ENCODE data around the gene ELL. TPM values are rescaled to one million over a fixed set of nuclear protein-coding genes. Genes with fewer than 3 reads are reported as not detected.

Gene ELL
- total and polyA plus RNA-seq, 10 donors = 4.5 to 44.8 (median 29.2) TPM

- 5 to 19% (median 11%) methylated on average over 13 to 30 of the region's 30 CpGs for WGBS, 5 donors
- peak overlapping the region in 7 of 8 donors; percentile 33 to 88 (median 39) for H3K4me3 ChIP-seq
- intact Hi-C loops (cut with DNase I; ENCODE audit: low total_unique reads) = no loop called here
Observed at GRCh38 chr19:18418029-18418482, 103.8 kb downstream of the ELL start.

GRCh38 chr19:18417250-18418028, 104.4 kb downstream of the ELL start:
- TF ChIP-seq, protein P1, sequence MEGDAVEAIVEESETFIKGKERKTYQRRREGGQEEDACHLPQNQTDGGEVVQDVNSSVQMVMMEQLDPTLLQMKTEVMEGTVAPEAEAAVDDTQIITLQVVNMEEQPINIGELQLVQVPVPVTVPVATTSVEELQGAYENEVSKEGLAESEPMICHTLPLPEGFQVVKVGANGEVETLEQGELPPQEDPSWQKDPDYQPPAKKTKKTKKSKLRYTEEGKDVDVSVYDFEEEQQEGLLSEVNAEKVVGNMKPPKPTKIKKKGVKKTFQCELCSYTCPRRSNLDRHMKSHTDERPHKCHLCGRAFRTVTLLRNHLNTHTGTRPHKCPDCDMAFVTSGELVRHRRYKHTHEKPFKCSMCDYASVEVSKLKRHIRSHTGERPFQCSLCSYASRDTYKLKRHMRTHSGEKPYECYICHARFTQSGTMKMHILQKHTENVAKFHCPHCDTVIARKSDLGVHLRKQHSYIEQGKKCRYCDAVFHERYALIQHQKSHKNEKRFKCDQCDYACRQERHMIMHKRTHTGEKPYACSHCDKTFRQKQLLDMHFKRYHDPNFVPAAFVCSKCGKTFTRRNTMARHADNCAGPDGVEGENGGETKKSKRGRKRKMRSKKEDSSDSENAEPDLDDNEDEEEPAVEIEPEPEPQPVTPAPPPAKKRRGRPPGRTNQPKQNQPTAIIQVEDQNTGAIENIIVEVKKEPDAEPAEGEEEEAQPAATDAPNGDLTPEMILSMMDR (IDR thresholded peaks at IDR 0.05 in 8 of 11, conservative IDR thresholded peaks at IDR 0.05 in 3 of 11) = no peak
- TF ChIP-seq POLR2A (IDR thresholded peaks at IDR 0.05) (no peak), POLR2AphosphoS5 (IDR thresholded peaks at IDR 0.05) (peak; percentile 54 to 85 (median 75))
- Histone ChIP-seq H3K4me1 (peaks cover 68 to 88% (median 78%) of the 10 kb centered on the region in 6 donors), H3K4me3 (peak overlapping the region in 7 of 8 donors; percentile 33 to 88 (median 39)), H3K27ac (peak overlapping the region; percentile 64 to 94 (median 90)), H3K36me3 (no peaks in the 10 kb centered on the region), H3K9me3 (no peaks in the 10 kb centered on the region), H3K27me3 (replicated peaks in 1 of 7) (peaks cover 0 to 68% (median 11%) of the 10 kb centered on the region in 7 donors)
- 0 to 2% (median 1%) methylated on average over 17 to 52 of the region's 53 CpGs for WGBS, 5 donors
- intact Hi-C loops (cut with DNase I; ENCODE audit: low total_unique reads) = no loop called here
- DNase-seq = peak; percentile 93

More at GRCh38 chr19:18418029-18418482, 103.8 kb downstream of the ELL start:
- TF ChIP-seq, protein P1 (IDR thresholded peaks at IDR 0.05 in 8 of 11, conservative IDR thresholded peaks at IDR 0.05 in 3 of 11) = no peak
- TF ChIP-seq POLR2AphosphoS5 (IDR thresholded peaks at IDR 0.05) = no peak
- TF ChIP-seq POLR2A (IDR thresholded peaks at IDR 0.05) = no peak
- H3K9me3 ChIP-seq = no peaks in the 10 kb centered on the region
- H3K4me1 ChIP-seq = peaks cover 74 to 93% (median 85%) of the 10 kb centered on the region in 6 donors
- H3K36me3 ChIP-seq = no peaks in the 10 kb centered on the region
- peak overlapping the region; percentile 64 to 94 (median 90) for H3K27ac ChIP-seq
- peak; percentile 85 for DNase-seq
- H3K27me3 ChIP-seq (replicated peaks in 1 of 7) = peaks cover 0 to 62% (median 11%) of the 10 kb centered on the region in 7 donors

DNA sequence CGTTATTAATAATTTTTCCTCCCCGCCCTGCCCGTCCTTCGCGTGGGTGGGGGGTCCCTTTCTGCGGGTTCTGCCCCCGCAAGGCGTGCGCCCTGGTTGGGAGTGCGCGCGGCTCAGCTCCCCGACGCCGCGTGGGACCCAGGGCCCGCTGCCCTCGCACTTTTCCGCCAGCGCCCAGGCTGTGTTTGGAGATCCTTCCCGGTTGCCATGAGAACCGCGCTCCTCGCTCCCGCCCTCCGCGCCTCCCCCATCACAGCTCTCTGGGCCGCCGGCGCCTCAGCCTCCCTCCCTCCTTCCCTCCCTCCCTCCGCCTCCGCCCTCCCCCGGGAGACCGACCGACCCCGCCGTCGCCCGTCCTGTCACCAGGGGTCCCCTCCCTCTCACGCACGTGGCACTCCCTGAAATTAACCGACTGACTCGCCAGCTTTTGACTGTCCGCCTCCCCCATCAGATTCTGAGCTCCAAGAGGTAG, 105.1 kb downstream of the ELL start:
- Histone ChIP-seq H3K27me3 (replicated peaks in 1 of 7) (peaks cover 0 to 74% (median 11%) of the 10 kb centered on the region in 7 donors), H3K9me3 (no peaks in the 10 kb centered on the region), H3K4me3 (peak overlapping the region in 7 of 8 donors; percentile 3 to 88 (median 39)), H3K36me3 (no peaks in the 10 kb centered on the region), H3K4me1 (peaks cover 62 to 81% (median 72%) of the 10 kb centered on the region in 6 donors), H3K27ac (peak overlapping the region; percentile 64 to 94 (median 90))
- peak; percentile 92 for DNase-seq
- intact Hi-C loops (cut with DNase I; ENCODE audit: low total_unique reads) = no loop called here
- WGBS, 5 donors = 1 to 2% (median 1%) methylated on average over 40 to 44 of the region's 44 CpGs
- TF ChIP-seq POLR2A (IDR thresholded peaks at IDR 0.05) = no peak
- peak; percentile 31 to 77 (median 76) for TF ChIP-seq POLR2AphosphoS5 (IDR thresholded peaks at IDR 0.05)
- TF ChIP-seq, protein P1 (IDR thresholded peaks at IDR 0.05 in 8 of 11, conservative IDR thresholded peaks at IDR 0.05 in 3 of 11) = no peak

Measured in spleen (tissue), 11 donors.